ENCODE results near the gene PTPRN2.
"Not testable (repeated sequence)": the region's sequence is repeated elsewhere in the genome, so short reads cannot be mapped to it uniquely, and the experiment has no call there.

The PTPRN2 gene

DNA sequence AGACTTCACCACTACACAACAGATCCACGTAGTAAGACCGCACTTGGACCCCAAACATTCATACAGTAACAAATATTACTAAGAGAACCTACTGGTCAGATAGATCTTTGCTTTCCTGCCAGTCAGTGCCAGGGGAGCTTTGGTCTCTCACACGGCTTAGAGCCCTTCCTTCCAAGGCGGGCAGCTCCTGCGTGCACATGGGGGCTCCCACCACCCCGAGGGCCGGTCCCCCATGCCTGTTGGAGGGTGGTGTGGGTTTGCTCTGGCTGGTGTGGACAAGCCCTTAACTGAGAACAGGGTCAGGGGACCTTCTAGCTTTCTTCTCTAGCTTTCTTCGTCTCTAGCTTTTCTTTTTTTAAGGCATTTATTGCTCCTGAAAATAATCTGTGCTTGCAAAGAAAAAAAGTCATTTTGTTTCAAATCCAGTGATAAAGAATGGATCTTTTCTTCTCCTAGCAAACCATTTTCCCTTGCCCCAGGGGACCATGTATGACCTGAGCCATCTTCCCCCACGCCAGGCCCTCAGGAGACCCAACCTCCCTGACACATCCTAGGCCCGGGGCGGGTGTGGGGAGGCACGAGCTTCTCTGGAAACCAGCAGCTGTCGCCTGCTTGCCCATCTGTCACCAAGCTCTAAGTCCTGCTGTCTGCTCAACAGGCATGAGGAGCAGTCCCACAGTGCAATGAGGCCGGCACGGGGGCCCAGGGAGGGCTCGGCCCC lies 591.1 kb downstream of the PTPRN2 start:
- DNase-seq, result no peak

DNA sequence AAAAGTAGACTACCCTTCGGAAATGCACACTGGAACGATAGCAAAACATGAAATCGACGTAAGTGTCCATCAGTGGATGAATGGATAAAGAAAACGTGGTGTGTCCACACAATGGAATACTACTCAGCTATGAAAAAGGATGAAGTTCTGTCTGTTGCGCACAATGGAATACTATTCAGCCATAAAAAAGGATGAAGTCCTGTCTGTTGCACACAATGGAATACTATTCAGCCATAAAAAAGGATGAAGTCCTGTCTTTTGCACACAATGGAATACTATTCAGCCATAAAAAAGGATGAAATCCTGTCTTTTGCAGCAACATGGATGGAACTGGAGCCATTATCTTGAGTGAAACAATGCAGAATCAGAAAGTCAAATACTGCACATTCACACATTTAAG lies 591.8 kb downstream of the PTPRN2 start:
- DNase-seq, result no peak

- DNase-seq, result no peak
These were observed 593.3 kb downstream of the PTPRN2 start for GRCh38 chr7:157994319-157994718.

GRCh38 chr7:157993406-157994105 lies 594.1 kb downstream of the PTPRN2 start:
- DNase-seq, result no peak

DNA sequence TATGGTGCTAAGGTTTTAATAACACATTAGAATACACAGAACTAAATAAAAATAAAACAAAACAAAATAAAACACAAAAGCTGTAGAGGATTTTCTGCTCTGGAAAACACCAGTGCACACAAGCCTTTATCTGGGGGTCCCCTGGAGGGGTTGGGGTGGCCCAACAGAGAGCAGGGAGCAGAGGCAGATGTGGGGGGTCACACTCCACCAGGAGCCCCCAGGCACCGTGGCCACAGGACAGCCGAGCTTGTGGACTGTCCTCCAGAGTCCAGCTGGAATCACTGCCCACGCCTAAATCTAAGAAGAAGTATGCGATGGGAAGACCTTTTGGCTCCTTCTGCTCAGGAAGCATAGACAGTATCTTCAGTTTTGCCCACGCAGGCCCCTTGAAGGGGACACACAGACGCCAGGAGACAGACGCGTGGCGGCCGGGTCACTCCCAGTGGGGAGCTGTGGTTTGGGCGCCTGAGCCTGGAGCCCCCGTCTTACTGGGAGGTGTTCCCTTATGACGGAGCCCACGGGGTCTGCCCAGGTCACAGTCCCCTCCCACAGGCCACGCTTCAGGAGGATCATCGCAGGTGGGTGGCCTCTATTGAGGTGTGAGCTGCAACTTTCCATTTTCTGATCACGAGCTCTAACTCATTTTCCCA lies 595.0 kb downstream of the PTPRN2 start:
- no peak for DNase-seq

- DNase-seq, result no peak
These were observed 595.9 kb downstream of the PTPRN2 start for GRCh38 chr7:157991761-157992160.

DNA sequence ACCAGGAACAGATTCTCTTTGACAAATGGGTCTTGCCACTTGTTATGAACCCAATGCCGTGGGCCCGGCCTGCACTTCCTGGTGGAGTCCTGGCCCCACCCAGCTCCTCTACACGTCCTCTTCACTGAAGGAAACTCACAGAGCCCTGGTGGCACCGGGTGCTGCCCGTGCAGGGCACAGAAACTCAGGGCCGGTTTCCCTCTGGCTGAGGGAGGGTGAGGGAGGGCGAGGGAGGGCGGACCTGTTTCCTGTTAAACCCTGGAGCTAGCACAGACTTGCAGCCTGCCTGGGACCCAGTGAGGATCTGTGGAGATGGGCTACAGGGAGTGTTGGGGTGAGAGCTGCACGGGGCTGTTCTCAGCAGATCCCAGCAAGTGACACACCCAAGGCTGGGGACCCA lies 596.3 kb downstream of the PTPRN2 start:
- DNase-seq, result no peak

- no peak for DNase-seq
These were observed 596.8 kb downstream of the PTPRN2 start for GRCh38 chr7:157990881-157991250.

- no peak for DNase-seq
These were observed 597.3 kb downstream of the PTPRN2 start for GRCh38 chr7:157990226-157990880.

GRCh38 chr7:157989589-157989988 lies 598.0 kb downstream of the PTPRN2 start:
- DNase-seq, result no peak

DNA sequence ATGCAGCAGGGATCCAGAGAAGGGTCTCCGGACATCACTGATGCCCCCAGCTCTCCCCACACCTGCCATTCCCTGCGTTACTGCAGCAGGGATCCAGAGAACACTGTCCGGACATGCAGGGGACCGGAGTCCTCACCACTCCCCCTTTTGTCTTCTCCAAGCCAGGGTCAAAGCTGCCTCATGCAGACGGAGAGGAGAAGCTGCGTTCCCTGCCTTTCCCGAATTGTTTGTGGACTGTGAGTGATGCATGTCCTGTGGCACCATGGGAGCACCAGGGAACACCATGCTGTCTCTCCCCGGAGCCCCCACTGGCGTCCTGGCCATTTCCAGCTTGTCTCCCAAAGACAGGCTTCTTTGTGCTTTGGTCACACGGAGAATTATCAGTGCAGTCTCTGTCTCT lies 599.7 kb downstream of the PTPRN2 start:
- no peak for DNase-seq

DNA sequence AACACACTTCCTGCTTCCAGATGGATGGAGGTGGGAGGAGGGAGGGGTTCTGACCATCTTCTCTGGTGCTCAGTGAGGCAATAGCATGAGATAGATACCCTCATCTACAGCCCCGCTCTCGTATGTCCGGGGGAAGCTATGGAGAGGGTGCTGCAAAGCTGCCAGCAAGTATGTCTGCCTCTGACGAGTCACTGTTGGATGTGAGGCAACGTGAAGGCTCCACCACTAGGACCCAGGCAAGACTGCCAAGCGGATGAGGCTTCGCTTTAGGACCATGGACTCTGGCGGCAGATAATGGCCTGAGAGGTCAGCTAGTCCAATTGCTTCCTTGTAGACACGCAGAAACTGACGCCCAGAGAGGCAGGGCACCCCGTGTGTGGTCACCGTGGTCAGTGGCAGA lies 601.6 kb downstream of the PTPRN2 start:
- DNase-seq, result no peak

DNA sequence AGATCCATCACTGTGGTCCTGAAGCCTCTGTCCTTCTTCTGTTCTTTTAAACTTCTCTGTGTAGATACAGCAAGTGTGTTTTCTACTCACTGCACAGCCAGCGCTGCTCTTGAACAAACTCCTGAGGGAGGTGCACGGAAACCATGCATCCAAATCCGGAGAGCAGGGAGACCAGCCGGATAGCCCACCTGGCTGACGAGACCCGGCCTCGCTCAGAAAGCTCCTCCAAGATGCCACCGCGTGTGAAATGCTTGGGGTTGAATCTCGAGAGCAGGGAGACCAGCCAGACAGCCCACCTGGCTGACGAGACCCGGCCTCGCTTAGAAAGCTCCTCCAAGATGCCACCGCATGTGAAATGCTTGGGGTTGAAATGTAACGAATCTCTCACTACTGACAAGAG lies 602.0 kb downstream of the PTPRN2 start:
- DNase-seq, result no peak

DNA sequence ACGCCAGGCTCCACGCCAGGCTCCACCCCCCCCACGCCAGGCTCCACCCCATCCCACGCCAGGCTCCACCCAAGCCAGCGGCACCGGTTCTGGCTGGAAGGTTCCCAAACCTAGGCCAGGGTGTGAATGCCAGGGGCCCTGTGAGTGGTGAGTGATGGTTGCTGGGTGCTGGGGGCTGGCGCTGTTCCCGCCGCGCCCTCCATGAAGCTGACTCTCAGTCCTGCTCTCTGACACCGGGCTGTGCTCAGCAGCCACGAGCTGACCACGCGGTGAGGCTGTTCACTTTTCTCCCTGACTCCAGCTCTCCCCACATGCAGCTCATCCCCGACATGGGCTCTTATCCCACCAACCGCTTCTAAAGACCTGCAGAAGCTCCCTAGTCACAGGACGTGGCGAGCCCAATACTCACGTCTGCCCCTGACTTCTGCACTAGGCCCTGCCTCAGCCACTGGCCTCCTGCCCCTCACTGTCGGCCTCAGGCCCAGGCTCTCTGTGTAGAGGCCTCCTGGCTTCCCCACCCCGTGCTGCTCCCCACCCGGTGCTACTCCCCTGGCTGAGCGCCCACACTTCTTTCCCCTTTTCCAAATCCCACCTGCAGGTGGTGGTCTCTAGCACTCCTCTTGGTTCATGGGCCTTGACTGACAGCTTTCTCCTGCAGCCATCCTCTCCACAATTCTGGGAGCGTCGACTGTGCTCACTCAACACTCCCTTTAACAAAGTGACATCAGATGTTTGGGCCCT lies 603.0 kb downstream of the PTPRN2 start:
- DNase-seq, result no peak

GRCh38 chr7:157983502-157984422 lies 603.9 kb downstream of the PTPRN2 start:
- no peak for DNase-seq

GRCh38 chr7:157981778-157982177 lies 605.8 kb downstream of the PTPRN2 start:
- no peak for DNase-seq

DNA sequence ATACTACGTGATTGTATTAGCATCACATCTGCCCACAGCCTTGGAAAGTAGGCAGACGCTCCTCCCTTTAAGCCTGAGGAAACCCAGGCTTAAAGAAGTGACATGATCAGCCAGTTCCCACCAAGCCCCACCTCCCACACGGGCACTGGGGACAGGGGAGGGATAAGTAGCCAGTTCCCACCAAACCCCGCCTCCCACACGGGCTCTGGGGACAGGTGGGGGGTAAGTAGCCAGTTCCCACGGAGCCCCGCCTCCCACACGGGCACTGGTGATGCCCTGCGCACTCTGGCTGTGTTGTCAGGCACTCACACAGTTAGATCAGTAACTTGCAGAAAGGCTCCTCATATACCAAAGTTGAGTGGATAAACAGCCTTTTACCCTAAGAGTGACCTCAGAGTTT lies 606.8 kb downstream of the PTPRN2 start:
- no peak for DNase-seq

DNA sequence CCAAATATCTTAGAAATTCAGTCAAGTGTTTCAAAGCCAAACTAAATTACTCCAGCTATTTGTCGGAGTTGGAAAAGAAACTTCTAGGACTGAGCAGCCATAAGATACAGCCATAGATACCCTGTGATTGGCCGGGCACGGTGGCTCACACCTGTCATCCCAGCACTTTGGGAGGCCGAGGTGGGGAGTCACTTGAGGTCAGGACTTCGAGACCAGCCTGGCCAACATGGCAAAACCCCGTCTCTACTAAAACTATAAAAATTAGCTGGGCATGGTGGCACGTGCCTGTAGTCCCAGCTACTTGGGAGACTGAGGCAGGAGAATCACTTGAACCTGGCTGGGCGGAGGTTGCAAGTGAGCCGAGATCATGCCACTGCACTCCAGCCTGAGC lies 607.3 kb downstream of the PTPRN2 start:
- not testable (repeated sequence) for DNase-seq

- no peak for DNase-seq
These were observed 607.8 kb downstream of the PTPRN2 start for GRCh38 chr7:157979636-157980340.

GRCh38 chr7:157978766-157979165 lies 608.9 kb downstream of the PTPRN2 start:
- no peak for DNase-seq
